COR-L47 (cell line): Measurements from ENCODE around the gene PLEKHA3.
A peak's percentile ranks its signal among the peaks of the same experiment; 100 is the strongest.

Experiments
- DNase-seq: peaks from one replicate; lab custom pipeline; 2025; lab: John Stamatoyannopoulos, UW

Gene PLEKHA3

GRCh38 chr2:178478439-178479274 is 1.6 kb upstream of the PLEKHA3 start, which contains the start of gene FKBP7:
TSS of gene FKBP7 (minus strand) at chr2:178478600. CDS start at chr2:178478499, 101 bp downstream.
- peak; percentile 87 for DNase-seq

DNA sequence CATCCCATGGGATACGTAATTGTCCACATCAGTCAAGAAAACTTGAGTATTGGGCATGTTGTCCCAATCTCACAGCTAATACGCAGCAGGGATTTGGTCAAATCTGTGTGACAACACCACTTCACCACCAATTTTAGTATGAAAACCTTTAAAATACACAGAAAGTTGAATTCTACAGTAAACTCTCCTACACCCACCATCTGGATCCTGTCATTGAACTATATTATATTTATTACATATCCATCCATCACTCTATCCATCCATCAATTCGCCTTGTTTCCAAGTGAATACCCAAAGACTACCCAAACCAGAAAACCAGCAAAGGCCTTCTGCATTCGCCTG is 1.0 kb upstream of the PLEKHA3 start:
- no peak for DNase-seq

- no peak for DNase-seq
Measured at GRCh38 chr2:178479758-178480226, 465 bp upstream of the PLEKHA3 start.

DNA sequence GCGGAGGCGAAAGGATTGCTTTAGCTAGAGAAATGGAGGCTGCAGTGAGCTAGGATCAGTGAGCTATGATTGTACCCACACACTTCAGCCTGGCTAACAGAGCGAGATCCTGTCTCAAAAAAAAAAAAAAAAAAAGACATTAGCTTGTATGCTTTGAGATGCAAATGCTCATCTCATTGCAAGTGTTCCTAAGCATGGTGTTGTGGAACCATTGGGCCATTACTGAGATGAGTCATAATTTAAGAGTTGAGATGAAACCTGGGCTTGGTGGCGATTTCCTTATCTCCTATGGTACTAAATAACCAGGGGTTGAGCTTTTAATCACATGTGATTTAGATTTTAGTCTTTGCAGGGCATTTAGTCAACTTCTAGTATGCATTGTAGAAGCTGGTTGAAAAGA is 2.2 kb downstream of the PLEKHA3 start:
- no peak for DNase-seq

GRCh38 chr2:178484245-178485041 is 4.2 kb downstream of the PLEKHA3 start:
- peak; percentile 89 for DNase-seq

DNA sequence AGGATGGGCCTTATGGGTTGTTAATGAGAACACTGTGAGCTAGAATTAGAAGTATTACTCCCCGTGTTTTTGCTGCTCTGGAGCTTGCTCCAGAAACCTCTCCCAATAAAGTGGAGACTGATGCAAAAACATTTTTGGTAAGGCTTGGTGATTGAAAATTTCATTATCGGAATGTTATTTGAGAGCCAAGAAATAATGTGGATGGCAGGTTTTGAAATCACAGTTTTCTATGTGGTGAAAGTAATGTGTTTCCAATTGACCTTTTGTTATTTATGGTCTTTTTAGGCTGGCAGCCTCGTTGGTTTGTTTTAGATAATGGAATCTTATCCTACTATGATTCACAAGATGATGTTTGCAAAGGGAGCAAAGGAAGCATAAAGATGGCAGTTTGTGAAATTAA is 5.1 kb downstream of the PLEKHA3 start:
- DNase-seq: no peak

DNA sequence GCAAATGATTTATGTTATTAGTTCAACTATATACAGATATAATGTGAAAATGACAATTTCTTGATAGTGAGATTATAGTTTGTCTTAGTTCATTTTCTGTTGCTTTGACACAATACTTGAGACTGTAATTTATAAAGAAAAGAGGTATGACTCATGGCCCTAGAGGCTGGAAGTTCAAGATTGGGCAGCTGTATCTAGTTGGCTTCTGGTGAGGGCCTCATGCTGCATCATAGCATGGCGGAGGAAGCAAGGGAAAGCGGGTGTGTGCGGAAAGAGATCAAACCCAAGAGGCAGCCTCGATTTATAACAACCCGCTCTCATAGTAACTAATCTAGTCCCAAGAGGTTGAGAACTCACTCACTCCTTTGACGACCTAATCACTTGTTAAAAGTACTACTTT is 11.4 kb downstream of the PLEKHA3 start:
- no peak for DNase-seq

DNA sequence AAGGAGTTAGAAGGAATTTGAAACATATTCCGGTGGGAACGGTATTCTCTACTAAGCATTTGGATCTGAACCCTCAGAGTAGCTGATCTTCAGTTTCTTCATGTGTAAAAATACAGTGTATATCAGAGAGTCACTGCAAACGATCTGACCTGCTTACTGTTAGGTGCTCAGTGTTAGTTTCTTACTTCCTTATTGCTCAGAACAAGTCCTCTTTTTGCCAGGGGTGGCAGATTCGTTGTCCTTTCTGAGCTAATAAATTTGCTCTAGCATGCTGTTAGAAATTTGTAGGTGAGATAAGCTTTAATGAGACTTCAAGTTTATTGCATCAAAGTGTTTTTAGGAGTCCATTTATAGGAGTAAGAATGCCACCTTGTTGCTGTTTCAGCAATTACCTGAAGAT is 15.8 kb downstream of the PLEKHA3 start:
- no peak for DNase-seq

DNA sequence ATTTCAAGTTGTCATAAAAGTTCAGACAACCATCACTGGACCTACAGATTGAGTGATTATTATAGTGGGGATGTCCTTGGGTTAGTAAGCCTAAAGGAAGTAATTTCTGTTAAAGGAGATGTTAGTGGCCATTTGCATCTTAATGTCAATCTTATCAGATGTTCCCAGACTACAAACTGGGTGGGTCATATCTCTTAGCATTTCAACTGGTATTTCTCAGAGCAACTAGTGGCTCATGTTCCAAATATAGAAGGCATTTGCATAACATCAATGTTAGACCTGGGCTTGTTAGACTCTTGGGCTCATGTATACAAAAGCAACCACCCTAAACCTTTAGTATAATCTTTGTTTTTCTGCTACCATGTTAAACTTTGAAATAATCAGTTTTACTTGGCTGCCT is 17.9 kb downstream of the PLEKHA3 start:
- no peak for DNase-seq

DNA sequence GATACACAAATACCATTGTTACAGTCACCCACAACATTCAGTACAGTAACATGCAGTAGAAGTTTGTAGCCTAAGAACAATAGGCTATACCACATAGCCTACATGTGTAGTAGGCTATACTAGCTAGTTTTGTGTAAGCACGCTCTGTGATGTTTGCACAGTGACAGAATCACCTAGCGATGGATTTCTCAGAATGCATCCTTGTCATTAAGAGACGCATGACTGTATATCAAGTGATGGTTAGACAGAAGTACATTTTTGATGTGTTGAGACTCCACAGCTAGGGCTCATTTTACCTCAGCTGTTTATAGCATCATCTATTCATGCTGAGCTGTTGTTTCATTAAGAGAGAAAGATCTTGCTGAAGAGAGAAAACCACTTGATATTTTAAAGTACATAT is 19.4 kb downstream of the PLEKHA3 start:
- no peak for DNase-seq

DNA sequence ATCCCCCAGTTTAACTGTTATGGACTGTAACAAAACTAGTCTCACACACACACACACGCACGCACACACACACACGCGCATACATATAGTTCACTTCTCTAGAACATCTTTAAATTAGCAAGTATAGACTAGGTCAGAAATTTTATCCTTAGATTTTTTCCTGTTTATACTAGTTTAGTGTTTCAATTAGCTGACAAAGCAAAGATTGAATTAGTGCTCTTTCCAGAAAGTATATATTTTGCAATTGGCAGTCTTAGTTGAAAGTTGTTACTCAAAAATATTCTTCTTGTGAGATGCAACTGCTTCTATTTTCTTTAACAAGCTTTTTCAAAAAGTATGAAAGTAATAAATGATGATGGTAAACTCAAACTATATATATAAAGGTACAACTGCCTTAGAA is 22.5 kb downstream of the PLEKHA3 start:
- DNase-seq: no peak

DNA sequence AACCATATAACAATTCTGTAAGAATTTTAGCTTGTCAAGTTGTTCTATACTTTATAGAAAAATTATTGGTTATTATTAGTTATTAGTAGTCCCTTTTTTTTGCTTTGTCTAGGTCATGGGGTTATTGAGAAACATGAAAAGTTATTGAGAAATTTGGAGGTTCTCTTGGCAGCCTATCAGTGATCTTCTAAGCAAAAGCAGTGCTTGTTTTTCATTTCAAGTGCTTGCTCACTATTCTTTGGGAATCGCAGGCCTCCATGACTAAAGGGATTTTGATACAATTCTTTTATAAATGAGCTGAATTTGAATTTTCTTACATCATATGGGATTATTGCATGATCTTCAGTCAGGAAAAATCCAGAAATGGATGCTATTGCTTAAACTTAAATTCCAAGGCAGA is 25.8 kb downstream of the PLEKHA3 start:
- DNase-seq: no peak

DNA sequence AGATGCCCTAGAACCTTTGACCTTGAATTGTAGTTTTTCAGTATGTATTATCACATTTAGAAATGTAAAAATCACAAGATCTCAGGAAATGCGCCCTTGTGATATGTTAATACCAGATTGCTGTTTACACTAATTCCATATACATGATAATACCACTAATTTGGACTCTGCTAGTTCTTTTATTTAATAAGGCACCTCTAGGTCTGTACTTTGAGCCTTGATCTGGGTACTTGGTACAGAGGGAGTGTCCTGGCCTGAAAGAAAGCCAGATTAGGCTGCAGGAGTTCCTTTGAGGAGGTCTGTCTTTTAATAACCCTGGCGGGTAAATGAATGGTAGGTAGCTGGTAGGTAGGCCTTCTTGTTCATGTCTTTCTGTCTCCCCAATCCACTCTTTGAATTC is 26.3 kb downstream of the PLEKHA3 start:
- no peak for DNase-seq

DNA sequence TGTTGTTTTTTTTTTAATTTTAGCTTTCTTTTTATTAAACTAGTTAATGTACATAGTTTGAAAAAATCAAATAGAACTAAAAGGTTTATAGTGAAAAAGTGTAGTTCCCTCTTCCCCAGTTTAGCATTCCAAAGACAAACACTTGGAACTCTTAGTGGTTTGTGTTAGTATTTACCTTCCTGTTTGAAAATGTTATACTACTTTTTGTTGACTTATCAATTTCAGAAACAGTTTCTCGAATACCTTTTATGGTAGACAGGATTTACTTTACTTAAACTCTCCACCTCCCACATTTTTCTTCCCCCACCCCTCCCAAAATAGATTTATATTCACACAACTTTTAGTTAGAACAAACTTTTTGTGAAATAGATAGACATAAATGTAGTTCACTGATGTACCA is 26.7 kb downstream of the PLEKHA3 start:
- DNase-seq: no peak

GRCh38 chr2:178508646-178509045 is 28.4 kb downstream of the PLEKHA3 start:
- no peak for DNase-seq

GRCh38 chr2:178510384-178510783 is 30.1 kb downstream of the PLEKHA3 start:
- DNase-seq: no peak

DNA sequence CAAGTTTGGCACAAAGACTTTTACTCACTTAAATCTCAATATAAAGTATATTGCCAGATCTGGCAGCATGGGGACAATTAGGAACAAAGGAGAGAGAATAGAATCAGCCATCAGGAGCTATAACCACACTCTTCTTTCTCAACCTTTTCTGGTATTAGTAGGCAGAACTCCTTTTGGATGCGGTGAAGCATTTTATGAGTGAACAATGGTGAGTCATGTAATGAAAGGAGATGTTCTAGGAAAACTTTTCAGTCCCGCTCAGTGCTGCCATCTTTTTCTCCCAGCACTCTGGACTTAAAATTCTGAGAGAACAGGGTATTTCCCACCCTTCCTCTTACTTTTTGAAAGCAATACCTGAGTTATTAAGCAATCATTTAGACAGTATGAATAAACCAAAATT is 32.2 kb downstream of the PLEKHA3 start:
- DNase-seq: no peak

DNA sequence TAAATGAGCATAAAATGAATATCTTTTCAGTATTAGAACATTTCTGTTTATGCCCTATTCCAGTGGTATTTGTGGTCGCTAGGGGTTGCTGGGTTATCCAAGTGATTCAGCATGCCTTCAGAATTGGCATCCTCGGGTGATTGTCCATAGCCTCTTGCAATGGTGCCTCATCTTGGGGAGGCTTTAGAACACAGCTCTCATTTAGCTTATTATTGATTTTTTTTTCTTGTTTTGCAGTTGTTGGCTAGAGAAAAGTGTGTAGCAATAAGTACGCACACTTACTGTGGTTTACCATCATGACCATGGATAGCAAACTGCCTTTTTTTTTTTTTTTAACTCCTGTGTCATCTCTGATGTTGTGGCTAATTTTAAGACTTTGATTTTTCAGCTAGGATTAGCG is 33.6 kb downstream of the PLEKHA3 start:
- DNase-seq: no peak

DNA sequence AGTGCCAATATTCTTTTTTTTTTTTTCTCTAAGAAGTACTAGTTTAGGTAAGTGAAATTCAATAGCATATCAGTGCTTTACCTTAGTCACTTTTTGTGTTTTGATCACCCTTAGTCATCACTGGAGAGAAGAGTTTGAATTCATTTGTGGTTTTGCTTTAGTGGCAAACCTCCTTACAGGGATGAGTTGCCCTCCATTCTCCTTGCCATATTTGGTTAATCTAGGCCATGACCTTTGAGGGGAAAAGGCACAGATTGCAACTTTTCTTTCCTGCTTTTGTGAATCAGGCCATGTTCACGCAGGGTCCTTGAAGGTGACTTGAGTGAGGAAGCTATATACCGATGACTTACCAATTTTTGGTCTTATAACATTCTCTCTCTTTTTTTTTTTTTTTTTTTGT is 34.4 kb downstream of the PLEKHA3 start:
- no peak for DNase-seq

DNA sequence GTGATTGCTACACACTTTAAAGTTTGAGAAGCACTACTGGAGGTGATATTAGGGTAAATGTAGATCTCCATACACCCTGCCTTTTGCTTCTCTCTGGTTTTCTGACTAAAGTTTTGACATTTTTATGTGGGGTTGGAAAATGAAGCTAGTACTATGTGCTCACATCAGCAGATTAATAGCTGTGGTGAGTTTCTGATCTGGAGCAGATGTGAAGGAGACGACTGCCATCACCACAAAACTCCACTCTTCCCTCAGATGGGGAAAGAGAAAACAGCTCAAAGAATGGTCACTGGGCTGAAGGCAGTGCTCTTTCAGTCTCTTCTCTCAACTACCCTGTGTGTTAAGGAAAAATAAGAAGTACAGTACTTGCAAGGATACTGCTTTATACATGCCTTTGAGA is 37.2 kb downstream of the PLEKHA3 start:
- no peak for DNase-seq

- DNase-seq: no peak
Measured at GRCh38 chr2:178521304-178522150, 41.3 kb downstream of the PLEKHA3 start.

- peak; percentile 51 for DNase-seq
Measured at GRCh38 chr2:178522950-178523595, 42.8 kb downstream of the PLEKHA3 start.
